GM12873 (cell line): ENCODE data around the gene MDN1.

ENCODE experiments used
- TF ChIP-seq, protein P1 (sequence below): IDR thresholded peaks from 2 replicates; pipeline ENCODE4 v1.5.1; 2012; ENCODE audit warnings: low read depth, mild to moderate bottlenecking, moderate library complexity, low read length, control low read depth; ENCODE audit not compliant: insufficient read depth; ENCODE audit errors: missing control alignments

MDN1 gene

GRCh38 chr6:89724981-89725380 is 94.6 kb downstream of the MDN1 start:
- TF ChIP-seq, protein P1, sequence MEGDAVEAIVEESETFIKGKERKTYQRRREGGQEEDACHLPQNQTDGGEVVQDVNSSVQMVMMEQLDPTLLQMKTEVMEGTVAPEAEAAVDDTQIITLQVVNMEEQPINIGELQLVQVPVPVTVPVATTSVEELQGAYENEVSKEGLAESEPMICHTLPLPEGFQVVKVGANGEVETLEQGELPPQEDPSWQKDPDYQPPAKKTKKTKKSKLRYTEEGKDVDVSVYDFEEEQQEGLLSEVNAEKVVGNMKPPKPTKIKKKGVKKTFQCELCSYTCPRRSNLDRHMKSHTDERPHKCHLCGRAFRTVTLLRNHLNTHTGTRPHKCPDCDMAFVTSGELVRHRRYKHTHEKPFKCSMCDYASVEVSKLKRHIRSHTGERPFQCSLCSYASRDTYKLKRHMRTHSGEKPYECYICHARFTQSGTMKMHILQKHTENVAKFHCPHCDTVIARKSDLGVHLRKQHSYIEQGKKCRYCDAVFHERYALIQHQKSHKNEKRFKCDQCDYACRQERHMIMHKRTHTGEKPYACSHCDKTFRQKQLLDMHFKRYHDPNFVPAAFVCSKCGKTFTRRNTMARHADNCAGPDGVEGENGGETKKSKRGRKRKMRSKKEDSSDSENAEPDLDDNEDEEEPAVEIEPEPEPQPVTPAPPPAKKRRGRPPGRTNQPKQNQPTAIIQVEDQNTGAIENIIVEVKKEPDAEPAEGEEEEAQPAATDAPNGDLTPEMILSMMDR, result no peak

DNA sequence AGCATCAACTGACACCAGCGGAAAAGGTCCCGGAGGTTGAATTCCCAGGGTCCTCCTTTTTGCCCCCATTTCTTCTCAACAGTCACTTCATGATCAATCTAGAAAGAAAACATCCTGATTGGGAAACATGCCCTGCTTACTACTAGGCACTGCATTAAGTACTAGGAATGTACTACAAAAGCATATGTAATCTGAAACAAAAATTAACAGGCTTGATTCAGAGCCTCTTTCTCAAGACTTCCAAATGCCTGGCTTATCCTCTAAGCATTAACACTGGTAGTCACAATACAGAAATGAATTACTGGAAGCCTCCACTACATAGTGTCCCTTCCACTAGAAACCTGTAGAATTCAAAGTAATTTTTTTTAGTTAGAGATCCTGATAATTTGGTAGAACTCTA is 96.5 kb downstream of the MDN1 start:
- TF ChIP-seq, protein P1, result no peak

GRCh38 chr6:89716532-89716931 is 103.1 kb downstream of the MDN1 start:
- TF ChIP-seq, protein P1, result no peak

DNA sequence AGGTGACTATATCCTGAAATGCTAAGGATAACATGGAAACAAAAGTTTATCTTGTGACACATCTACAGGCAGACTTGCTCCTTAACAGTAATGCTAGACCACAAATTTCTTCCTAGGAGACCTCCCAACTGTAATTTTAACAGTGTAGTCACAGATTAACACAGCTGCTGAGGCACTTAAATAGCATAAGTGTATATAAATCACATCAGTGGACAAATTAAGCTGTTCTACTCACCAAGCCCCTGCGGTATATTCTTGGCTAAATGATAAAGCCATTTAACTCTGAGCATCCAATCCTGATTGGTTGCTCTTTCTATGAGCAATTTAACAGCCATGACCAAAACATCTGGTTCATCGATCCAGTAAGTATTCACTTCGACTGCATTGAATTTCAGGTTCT is 107.8 kb downstream of the MDN1 start:
- TF ChIP-seq, protein P1, result no peak

GRCh38 chr6:89708316-89708715 is 111.3 kb downstream of the MDN1 start:
- TF ChIP-seq, protein P1, result no peak

GRCh38 chr6:89707766-89708165 is 111.8 kb downstream of the MDN1 start:
- TF ChIP-seq, protein P1, result no peak

GRCh38 chr6:89706121-89706520 is 113.5 kb downstream of the MDN1 start:
- TF ChIP-seq, protein P1, result no peak
